Right lobe of liver (tissue), 4 donors: ENCODE data around the gene DNAH2.

Experiments used
- POLR2A ChIP-seq: fragments of 450-650 bp; IDR thresholded peaks from one replicate; pipeline ENCODE4 v1.6.1; 2017; ENCODE audit warnings: antibody characterized with exemption, mild to moderate bottlenecking
- TF ChIP-seq, protein P1 (sequence below), 4 donors: fragments of 200-600 bp in 3 of 4; fragments of 450-650 bp in 1 of 4; IDR thresholded peaks; one replicate each; pipeline versions ENCODE4 v1.5.1 to v1.8.0; 2016 to 2022; ENCODE audit warnings: antibody characterized with exemption in 4 of 4, mild to moderate bottlenecking in 2 of 4
- donor health status: DM: no; HTN: no; CAD: no.
- donor health status: DM: no; HTN: no; CAD: no.
- donor health status: DM: no; HTN: yes; CAD: no.

DNA sequence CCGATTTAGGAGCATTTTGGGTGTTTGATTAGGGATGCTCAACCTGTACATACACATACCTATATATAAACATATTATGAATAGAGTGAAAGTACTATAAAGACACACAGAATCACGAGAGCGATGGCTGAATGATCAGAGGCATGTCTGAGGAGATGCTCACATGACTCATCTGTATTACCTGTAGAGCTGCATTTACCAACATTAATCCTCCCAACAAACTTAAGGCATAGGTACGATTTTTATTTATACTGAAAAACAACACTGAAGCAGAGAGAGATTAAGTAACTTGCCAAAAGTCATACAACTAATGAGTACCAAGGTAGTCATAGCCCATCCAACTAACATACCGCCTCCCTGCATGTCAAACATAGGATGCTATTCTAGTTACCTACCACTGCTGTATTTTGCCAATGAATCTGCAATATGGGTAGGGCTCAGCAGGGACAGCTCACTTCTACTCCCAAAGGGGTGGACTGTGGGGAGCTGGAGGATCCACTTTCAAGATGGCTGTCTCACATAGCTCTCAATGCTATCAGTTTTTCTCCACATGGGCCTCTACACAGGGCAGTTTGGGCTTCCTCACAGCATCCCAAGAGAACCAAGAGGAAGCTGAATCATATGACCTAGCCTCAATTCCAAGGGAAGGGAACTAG lies 147.6 kb downstream of the DNAH2 start:
- TF ChIP-seq, protein P1, sequence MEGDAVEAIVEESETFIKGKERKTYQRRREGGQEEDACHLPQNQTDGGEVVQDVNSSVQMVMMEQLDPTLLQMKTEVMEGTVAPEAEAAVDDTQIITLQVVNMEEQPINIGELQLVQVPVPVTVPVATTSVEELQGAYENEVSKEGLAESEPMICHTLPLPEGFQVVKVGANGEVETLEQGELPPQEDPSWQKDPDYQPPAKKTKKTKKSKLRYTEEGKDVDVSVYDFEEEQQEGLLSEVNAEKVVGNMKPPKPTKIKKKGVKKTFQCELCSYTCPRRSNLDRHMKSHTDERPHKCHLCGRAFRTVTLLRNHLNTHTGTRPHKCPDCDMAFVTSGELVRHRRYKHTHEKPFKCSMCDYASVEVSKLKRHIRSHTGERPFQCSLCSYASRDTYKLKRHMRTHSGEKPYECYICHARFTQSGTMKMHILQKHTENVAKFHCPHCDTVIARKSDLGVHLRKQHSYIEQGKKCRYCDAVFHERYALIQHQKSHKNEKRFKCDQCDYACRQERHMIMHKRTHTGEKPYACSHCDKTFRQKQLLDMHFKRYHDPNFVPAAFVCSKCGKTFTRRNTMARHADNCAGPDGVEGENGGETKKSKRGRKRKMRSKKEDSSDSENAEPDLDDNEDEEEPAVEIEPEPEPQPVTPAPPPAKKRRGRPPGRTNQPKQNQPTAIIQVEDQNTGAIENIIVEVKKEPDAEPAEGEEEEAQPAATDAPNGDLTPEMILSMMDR (IDR thresholded peaks at IDR 0.05) = no peak
- no peak for TF ChIP-seq POLR2A
